Subcutaneous adipose tissue (tissue), 4 donors: ENCODE data around the gene DNAH2. TPM values are rescaled to one million over a fixed set of nuclear protein-coding genes. Genes with fewer than 3 reads are reported as not detected.

Source experiments
- total RNA-seq, 4 donors: library from RNA; depleted of rRNA; stranded (reverse); fragments of >200 nt; gene quantifications; one replicate each; pipeline ENCODE4 v1.1.0, GENCODE V29; 2016
- TF ChIP-seq, protein P1 (sequence below): fragments of 450-650 bp; IDR thresholded peaks from one replicate; pipeline ENCODE4 v1.5.1; 2016; ENCODE audit warnings: low read depth, mild to moderate bottlenecking, control low read depth, antibody characterized with exemption, moderate library complexity

Gene DNAH2
- total RNA-seq, 4 donors from 2014 or later, result under 0.01 to 0.22 (median 0.18) TPM

DNA sequence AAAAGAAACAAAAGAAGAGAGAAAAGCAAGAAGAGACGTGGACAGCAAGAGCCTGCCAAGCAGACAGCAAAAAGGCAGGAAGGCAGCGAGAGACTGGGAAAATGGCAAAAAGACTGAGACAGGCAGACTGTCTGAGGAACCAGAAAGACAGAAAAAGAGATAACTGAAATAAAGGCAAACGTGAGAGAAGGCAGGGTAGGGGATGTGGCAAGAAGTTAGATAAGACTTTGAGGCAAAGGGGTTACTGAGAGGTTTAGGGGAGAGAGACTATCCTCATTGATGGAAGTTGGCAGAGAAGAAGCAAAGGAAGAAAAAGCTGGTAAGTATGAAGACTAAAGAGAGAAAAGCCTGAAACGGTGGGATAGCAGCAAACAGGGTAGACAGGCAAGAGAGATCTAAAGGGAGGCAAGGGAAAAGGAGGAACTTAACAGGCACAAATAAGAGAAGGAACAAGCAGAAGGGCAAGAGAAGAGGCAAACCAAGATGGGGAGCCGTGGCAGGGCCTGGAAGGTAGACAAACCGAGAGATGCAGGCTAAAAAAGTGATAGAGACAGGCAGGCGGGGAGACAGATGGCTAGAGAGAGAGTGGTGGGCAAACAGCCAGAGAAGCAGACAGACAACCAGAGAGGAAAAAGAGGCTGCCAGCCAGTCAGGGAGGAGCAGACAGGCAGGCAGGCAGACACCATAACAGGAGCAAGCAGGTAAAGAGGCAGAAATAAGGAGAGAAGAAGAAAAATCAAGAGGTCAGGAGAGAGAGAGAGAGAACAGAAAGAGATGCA, 163.9 kb downstream of the DNAH2 start:
- TF ChIP-seq, protein P1, sequence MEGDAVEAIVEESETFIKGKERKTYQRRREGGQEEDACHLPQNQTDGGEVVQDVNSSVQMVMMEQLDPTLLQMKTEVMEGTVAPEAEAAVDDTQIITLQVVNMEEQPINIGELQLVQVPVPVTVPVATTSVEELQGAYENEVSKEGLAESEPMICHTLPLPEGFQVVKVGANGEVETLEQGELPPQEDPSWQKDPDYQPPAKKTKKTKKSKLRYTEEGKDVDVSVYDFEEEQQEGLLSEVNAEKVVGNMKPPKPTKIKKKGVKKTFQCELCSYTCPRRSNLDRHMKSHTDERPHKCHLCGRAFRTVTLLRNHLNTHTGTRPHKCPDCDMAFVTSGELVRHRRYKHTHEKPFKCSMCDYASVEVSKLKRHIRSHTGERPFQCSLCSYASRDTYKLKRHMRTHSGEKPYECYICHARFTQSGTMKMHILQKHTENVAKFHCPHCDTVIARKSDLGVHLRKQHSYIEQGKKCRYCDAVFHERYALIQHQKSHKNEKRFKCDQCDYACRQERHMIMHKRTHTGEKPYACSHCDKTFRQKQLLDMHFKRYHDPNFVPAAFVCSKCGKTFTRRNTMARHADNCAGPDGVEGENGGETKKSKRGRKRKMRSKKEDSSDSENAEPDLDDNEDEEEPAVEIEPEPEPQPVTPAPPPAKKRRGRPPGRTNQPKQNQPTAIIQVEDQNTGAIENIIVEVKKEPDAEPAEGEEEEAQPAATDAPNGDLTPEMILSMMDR, result no peak

DNA sequence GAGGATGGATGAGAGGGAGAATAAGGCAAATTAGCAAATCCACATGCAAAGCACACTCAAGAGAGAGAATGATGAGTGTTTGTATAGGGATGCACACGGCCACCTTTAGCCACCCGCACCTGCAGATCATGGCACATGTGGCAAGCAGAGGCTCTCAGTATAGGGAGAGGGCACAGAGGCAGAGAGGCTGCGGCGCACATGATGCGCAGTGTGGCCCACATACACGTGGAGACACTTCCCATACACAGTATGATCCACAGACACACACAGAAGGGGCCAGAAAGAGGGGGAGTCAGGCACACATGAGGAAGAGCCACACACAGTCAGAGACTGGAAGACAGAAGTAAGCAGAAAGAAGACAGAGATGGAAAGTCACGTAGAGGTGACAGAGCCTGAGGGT, 164.5 kb downstream of the DNAH2 start:
- TF ChIP-seq, protein P1, result no peak

DNA sequence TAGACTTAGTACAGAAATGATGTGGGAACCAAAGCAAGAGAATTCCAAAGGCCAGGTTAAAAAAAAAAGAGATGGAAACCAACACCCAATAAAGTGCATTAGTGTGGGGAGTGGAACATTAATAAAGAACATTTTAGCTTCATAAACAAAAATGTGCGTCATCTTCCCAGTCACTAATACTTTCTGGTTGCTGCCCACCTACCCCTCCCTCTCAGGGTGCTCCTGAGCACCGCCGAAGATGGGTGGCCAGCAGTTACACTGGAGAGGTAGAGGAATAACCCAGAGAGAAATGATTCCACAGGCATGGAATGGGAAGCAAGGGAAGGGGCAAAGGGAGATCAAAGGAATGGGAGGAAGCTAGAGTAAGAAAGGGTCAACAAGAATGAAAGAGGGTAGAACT, 165.1 kb downstream of the DNAH2 start:
- TF ChIP-seq, protein P1, result no peak

Other genes starting within 250 kb of the DNAH2 start
- 10 to 100 TPM; 34.2 to 58.0 (median 39.3) TPM for gene ZBTB4, start 238.1 kb upstream of the DNAH2 start, total RNA-seq
- gene SLC35G6, start 236.3 kb upstream of the DNAH2 start, total RNA-seq, result not detected
- gene POLR2A, start 233.4 kb upstream of the DNAH2 start, total RNA-seq, result 100 to 1,000 TPM in 1 of 4 donors, 10 to 100 TPM in 3; 31.1 to 123 (median 58.5) TPM
- 10 to 100 TPM; 21.2 to 61.9 (median 58.7) TPM for gene TNFSF12, start 168.7 kb upstream of the DNAH2 start, total RNA-seq
- gene TNFSF13, start 159.0 kb upstream of the DNAH2 start, total RNA-seq, result 10 to 100 TPM; 22.8 to 69.5 (median 53.1) TPM
- 10 to 100 TPM; 41.6 to 64.7 (median 56.8) TPM for gene SENP3, start 155.8 kb upstream of the DNAH2 start, total RNA-seq
- 100 to 1,000 TPM in 3 of 4 donors, 10 to 100 TPM in 1; 56.9 to 609 (median 149) TPM for gene CD68, start 138.1 kb upstream of the DNAH2 start, total RNA-seq
- 10 to 100 TPM; 53.9 to 94.2 (median 77.7) TPM for gene MPDU1, start 133.9 kb upstream of the DNAH2 start, total RNA-seq
- gene SOX15, start 127.7 kb upstream of the DNAH2 start, total RNA-seq, result 1 to 10 TPM in 1 of 4 donors, not detected in 3; 1.0 TPM
- 10 to 100 TPM; 12.2 to 35.0 (median 25.1) TPM for gene FXR2, start 102.8 kb upstream of the DNAH2 start, total RNA-seq
- 100 to 1,000 TPM in 1 of 4 donors, 10 to 100 TPM in 3; 69.6 to 126 (median 85.0) TPM for gene SAT2, start 89.9 kb upstream of the DNAH2 start, total RNA-seq
- gene SHBG, start 87.6 kb upstream of the DNAH2 start, total RNA-seq, result 1 to 10 TPM in 2 of 4 donors, under 1 TPM in 2; 0.44 to 2.1 (median 1.1) TPM
- under 1 TPM in 1 of 4 donors, not detected in 3; 0.38 TPM for gene ATP1B2, start 66.8 kb upstream of the DNAH2 start, total RNA-seq
- gene TP53, start 30.3 kb upstream of the DNAH2 start, total RNA-seq, result 10 to 100 TPM; 13.8 to 21.7 (median 16.4) TPM
- gene WRAP53, start 29.3 kb upstream of the DNAH2 start, total RNA-seq, result 1 to 10 TPM; 1.1 to 3.3 (median 2.1) TPM
- gene EFNB3, start 12.5 kb upstream of the DNAH2 start, total RNA-seq, result under 1 TPM; 0.22 to 0.82 (median 0.55) TPM
- gene KDM6B, start 116.5 kb downstream of the DNAH2 start, total RNA-seq, result 10 to 100 TPM in 1 of 4 donors, 1 to 10 TPM in 3; 5.6 to 10.4 (median 6.6) TPM
- 10 to 100 TPM in 2 of 4 donors, 1 to 10 TPM in 2; 1.0 to 16.0 (median 10.8) TPM for gene TMEM88, start 137.3 kb downstream of the DNAH2 start, total RNA-seq
- 100 to 1,000 TPM in 2 of 4 donors, 10 to 100 TPM in 2; 68.0 to 184 (median 96.7) TPM for gene NAA38, start 139.8 kb downstream of the DNAH2 start, total RNA-seq
- 1 to 10 TPM; 4.1 to 7.7 (median 6.3) TPM for gene CYB5D1, start 140.3 kb downstream of the DNAH2 start, total RNA-seq
- gene CHD3, start 171.0 kb downstream of the DNAH2 start, total RNA-seq, result 10 to 100 TPM; 14.8 to 41.4 (median 31.3) TPM
- 1 to 10 TPM; 1.5 to 6.1 (median 2.8) TPM for gene RNF227, start 198.5 kb downstream of the DNAH2 start, total RNA-seq
- gene KCNAB3, start 212.1 kb downstream of the DNAH2 start, total RNA-seq, result 1 to 10 TPM in 1 of 4 donors, under 1 TPM in 2, not detected in 1; 0.44 to 2.8 (median 0.51) TPM
- 10 to 100 TPM; 28.8 to 43.5 (median 37.5) TPM for gene TRAPPC1, start 214.2 kb downstream of the DNAH2 start, total RNA-seq
- 10 to 100 TPM in 3 of 4 donors, 1 to 10 TPM in 1; 7.5 to 27.3 (median 21.9) TPM for gene CNTROB, start 214.5 kb downstream of the DNAH2 start, total RNA-seq